ENCODE results near the gene BTBD7.

GRCh38 chr14:93286212-93286890 lies 46.5 kb downstream of the BTBD7 start:
- TF ChIP-seq GATA2 (IDR thresholded peaks at IDR 0.05; ENCODE audit: low read depth, low read length) (no peak), GATA3 (IDR thresholded peaks at IDR 0.05; ENCODE audit: low read depth, low read length) (no peak)

Measured in SH-SY5Y (cell line).